Ishikawa (cell line): ENCODE data around the gene RELCH.

ENCODE experiments used
- CEBPB ChIP-seq: IDR thresholded peaks from 2 replicates; pipeline ENCODE4 v1.6.1; 2012
- EP300 ChIP-seq: IDR thresholded peaks from 2 replicates; pipeline ENCODE4 v1.6.1; 2012; ENCODE audit warnings: borderline replicate concordance
- FOXM1 ChIP-seq: IDR thresholded peaks from 2 replicates; pipeline ENCODE4 v1.6.1; 2012; ENCODE audit warnings: low read depth, borderline replicate concordance
- NFIC ChIP-seq: IDR thresholded peaks from 2 replicates; pipeline ENCODE4 v1.6.1; 2012
- RAD21 ChIP-seq: IDR thresholded peaks from 2 replicates; pipeline ENCODE4 v1.6.1; 2012; ENCODE audit warnings: low read depth
- REST ChIP-seq: IDR thresholded peaks from 2 replicates; pipeline ENCODE4 v1.6.1; 2012; ENCODE audit warnings: low read depth, mild to moderate bottlenecking
- TAF1 ChIP-seq: IDR thresholded peaks from 2 replicates; pipeline ENCODE4 v1.6.1; 2012; ENCODE audit warnings: low read depth, mild to moderate bottlenecking
- TCF12 ChIP-seq: IDR thresholded peaks from 2 replicates; pipeline ENCODE4 v1.6.1; 2012; ENCODE audit warnings: low read depth
- YY1 ChIP-seq: IDR thresholded peaks from 2 replicates; pipeline ENCODE4 v1.6.1; 2012; ENCODE audit warnings: low read depth
- ZBTB7A ChIP-seq: IDR thresholded peaks from 2 replicates; pipeline ENCODE4 v1.6.1; 2012; ENCODE audit warnings: low read depth
- TF ChIP-seq, protein P1 (sequence below): IDR thresholded peaks from 2 replicates; pipeline ENCODE4 v1.6.1; 2012

DNA sequence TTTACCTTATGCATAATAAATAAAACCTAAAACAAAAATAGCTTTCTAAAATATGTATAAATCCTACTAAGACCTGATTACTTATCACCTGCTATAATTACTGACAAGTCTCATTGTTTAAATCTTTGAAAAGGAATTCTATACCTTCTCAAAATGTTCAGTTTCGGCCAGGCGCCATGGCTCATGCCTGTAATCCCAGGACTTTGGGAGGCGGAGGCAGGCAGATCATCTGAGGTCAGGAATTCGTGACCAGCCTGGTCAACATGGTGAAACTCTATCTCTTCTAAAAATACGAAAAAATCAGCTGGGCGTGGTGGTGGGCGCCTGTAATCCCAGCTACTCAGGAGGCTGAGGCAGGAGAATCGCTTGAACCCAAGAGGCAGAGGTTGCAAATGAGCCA, 58.1 kb downstream of the RELCH start:
- TF ChIP-seq CEBPB (no peak), EP300 (no peak), RAD21 (no peak), FOXM1 (no peak), ZBTB7A (no peak), TAF1 (no peak), YY1 (no peak), TCF12 (no peak), NFIC (no peak), REST (no peak)
- TF ChIP-seq, protein P1, sequence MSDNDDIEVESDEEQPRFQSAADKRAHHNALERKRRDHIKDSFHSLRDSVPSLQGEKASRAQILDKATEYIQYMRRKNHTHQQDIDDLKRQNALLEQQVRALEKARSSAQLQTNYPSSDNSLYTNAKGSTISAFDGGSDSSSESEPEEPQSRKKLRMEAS = no peak
